Right lobe of liver (tissue), 6 donors: ENCODE measurements around the gene UNC93A. TPM values are rescaled to one million over a fixed set of nuclear protein-coding genes. Genes with fewer than 3 reads are reported as not detected.

Experiments
- ATAC-seq, 4 donors: fragments of 200-7000 bp; cut with Tn5 transposase; one replicate each; pipeline ENCODE4 v1.9.1; 2020; ENCODE audit warnings: mild to moderate bottlenecking in 4 of 4, moderate library complexity in 4 of 4
- DNase-seq, 3 donors: peaks; one replicate each; pipeline ENCODE4 v3.0.0-alpha.2; 2020
- H3K27ac ChIP-seq, 3 donors: fragments of 200-600 bp; one replicate each; pipeline ENCODE4 v1.8.0; 2022
- H3K27me3 ChIP-seq, 2 donors: fragments of 200-600 bp; one replicate each; pipeline ENCODE4 v1.8.0; 2022
- H3K36me3 ChIP-seq, 4 donors: fragments of 200-600 bp; sonication (generic) in 1 of 4; one replicate each; pipeline versions ENCODE4 v1.5.1 to v1.8.0; 2017 to 2022; ENCODE audit warnings: control low read depth in 1 of 4
- H3K4me1 ChIP-seq, 4 donors: fragments of 200-600 bp; sonication (generic) in 1 of 4; one replicate each; pipeline versions ENCODE4 v1.5.1 to v1.8.0; 2017 to 2022; ENCODE audit warnings: control low read depth in 1 of 4
- H3K4me3 ChIP-seq, 3 donors: fragments of 200-600 bp; one replicate each; pipeline ENCODE4 v1.8.0; 2022
- H3K9me3 ChIP-seq, 4 donors: fragments of 200-600 bp; sonication (generic) in 1 of 4; one replicate each; pipeline versions ENCODE4 v1.5.1 to v1.8.0; 2017 to 2022; ENCODE audit warnings: control low read depth in 1 of 4
- POLR2A ChIP-seq: fragments of 450-650 bp; IDR thresholded peaks from one replicate; pipeline ENCODE4 v1.6.1; 2017; ENCODE audit warnings: antibody characterized with exemption, mild to moderate bottlenecking
- WGBS: methylation state at CpG from one replicate; pipeline ENCODE4 v1.1.6; 2018; ENCODE audit warnings: low coverage, low lambda C conversion rate; ENCODE audit not compliant: insufficient coverage; ENCODE audit errors: missing lambda C conversion rate; 5-methylcytosine and 5-hydroxymethylcytosine counted together
- intact Hi-C, 2 donors: fragments of 100-400 bp; cut with DNase I; formaldehyde crosslinking; loops; one replicate each; pipeline versions ENCODE4 v1.11.2 to v1.14.1; 2022
- total RNA-seq, 6 experiments: library from RNA; depleted of rRNA in 2 of 6; stranded (reverse); fragments of >200 nt in 2 of 6; fragmentation: NEBNext Ultra II Directional in 3 of 6; extraction: Animal tissue kit (Norgen Biotek cat#: 25700) in 3 of 6; gene quantifications; one replicate each; pipeline versions ENCODE4 v1.1.0 to v1.2.4, GENCODE V29; 2016 to 2023
- TF ChIP-seq, protein P1 (sequence below), 4 donors: fragments of 200-600 bp in 3 of 4; fragments of 450-650 bp in 1 of 4; IDR thresholded peaks; one replicate each; pipeline versions ENCODE4 v1.5.1 to v1.8.0; 2016 to 2022; ENCODE audit warnings: antibody characterized with exemption in 4 of 4, mild to moderate bottlenecking in 2 of 4
- donor health status: DM: no; HTN: yes; CAD: no.
- donor health status: DM: no; HTN: no; CAD: no.
- donor health status: DM: no; HTN: no; CAD: no.
- donor health status: DM: no; HTN: yes; CAD: no.
- donor health status: DM: no; HTN: yes; CAD: no.

Gene UNC93A
- total RNA-seq, 6 experiments from 2014 or later: 1.4 to 15.8 (median 4.9) TPM

- peak overlapping the region in 1 of 3 donors; percentile 47 for H3K27ac ChIP-seq
- intact Hi-C loops: no loop called here
- TF ChIP-seq POLR2A: no peak
- TF ChIP-seq, protein P1, sequence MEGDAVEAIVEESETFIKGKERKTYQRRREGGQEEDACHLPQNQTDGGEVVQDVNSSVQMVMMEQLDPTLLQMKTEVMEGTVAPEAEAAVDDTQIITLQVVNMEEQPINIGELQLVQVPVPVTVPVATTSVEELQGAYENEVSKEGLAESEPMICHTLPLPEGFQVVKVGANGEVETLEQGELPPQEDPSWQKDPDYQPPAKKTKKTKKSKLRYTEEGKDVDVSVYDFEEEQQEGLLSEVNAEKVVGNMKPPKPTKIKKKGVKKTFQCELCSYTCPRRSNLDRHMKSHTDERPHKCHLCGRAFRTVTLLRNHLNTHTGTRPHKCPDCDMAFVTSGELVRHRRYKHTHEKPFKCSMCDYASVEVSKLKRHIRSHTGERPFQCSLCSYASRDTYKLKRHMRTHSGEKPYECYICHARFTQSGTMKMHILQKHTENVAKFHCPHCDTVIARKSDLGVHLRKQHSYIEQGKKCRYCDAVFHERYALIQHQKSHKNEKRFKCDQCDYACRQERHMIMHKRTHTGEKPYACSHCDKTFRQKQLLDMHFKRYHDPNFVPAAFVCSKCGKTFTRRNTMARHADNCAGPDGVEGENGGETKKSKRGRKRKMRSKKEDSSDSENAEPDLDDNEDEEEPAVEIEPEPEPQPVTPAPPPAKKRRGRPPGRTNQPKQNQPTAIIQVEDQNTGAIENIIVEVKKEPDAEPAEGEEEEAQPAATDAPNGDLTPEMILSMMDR (IDR thresholded peaks at IDR 0.05): no peak
- peaks cover 0 to 8% (median 0%) of the 10 kb centered on the region in 4 donors for H3K4me1 ChIP-seq
- no peaks in the 10 kb centered on the region for H3K36me3 ChIP-seq
- DNase-seq (peak in 2 of 3 donors; percentile 65 to 70), ATAC-seq (peak; percentile 82 to 93 (median 89))
- no peak overlapping the region for H3K4me3 ChIP-seq
- no peaks in the 10 kb centered on the region for H3K27me3 ChIP-seq
- H3K9me3 ChIP-seq: no peaks in the 10 kb centered on the region
- WGBS: 30% methylated on average over 9 of the region's 9 CpGs
Observed at GRCh38 chr6:167302074-167302473, 11.0 kb downstream of the UNC93A start.

- peaks cover 0 to 10% (median 0%) of the 10 kb centered on the region in 4 donors for H3K4me1 ChIP-seq
- no peak overlapping the region for H3K27ac ChIP-seq
- ATAC-seq (no peak), DNase-seq (no peak)
- no peaks in the 10 kb centered on the region for H3K36me3 ChIP-seq
- H3K4me3 ChIP-seq: no peak overlapping the region
- no peak for TF ChIP-seq POLR2A
- TF ChIP-seq, protein P1 (IDR thresholded peaks at IDR 0.05): no peak
- no peaks in the 10 kb centered on the region for H3K9me3 ChIP-seq
- intact Hi-C loops: no loop called here
- 75% methylated on average over 2 of the region's 13 CpGs for WGBS
- no peaks in the 10 kb centered on the region for H3K27me3 ChIP-seq
Observed at GRCh38 chr6:167302796-167303195, 11.7 kb downstream of the UNC93A start.

DNA sequence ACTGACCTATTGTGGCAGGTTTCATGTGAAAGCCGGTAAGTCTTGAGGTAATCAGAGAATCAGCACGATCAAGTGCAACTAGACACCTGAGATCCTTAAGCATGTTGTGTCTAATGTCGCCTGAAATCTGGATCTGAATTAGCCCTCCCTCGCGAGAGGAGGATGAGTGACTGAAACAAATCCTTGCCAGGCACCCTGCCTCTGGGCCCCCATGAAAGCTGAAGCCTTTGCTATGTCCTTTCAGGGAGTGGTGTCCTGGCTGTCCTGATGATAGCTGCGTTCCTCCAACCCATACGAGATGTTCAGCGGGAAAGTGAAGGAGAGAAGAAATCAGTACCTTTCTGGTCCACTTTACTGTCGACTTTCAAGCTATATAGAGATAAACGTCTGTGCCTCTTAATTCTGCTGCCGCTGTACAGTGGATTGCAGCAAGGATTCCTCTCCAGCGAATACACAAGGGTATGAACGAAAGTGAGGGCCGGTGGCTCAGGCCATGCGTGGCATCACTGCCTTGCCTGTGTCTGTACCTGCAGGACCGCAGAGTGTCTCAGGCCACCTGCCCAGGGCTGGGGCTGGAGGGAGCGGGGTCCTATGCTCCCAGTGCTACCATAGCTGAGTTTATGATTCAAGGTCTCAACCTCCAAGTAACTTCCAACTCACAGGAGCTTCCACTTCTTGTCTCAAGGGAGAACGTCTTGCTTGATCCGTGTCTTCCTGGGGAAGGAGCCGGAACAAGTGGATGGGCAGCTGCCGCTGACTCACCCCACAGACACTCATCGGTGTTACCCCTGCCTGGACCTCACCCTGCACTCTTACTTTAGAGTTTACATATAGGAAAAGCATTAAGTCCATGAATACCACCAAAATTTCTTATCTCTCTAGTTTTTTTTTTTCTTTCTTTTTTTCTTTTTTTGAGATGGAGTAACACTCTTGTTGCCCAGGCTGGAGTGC is 12.8 kb downstream of the UNC93A start:
- Histone ChIP-seq H3K4me3 (no peak overlapping the region), H3K27ac (no peak overlapping the region), H3K27me3 (no peaks in the 10 kb centered on the region), H3K36me3 (no peaks in the 10 kb centered on the region), H3K4me1 (peaks cover 0 to 20% (median 6%) of the 10 kb centered on the region in 4 donors), H3K9me3 (no peaks in the 10 kb centered on the region)
- no peak for ATAC-seq
- DNase-seq: no peak
- intact Hi-C loops: no loop called here
- WGBS: 92% methylated on average over 12 of the region's 22 CpGs
- TF ChIP-seq, protein P1 (IDR thresholded peaks at IDR 0.05): no peak
- no peak for TF ChIP-seq POLR2A

DNA sequence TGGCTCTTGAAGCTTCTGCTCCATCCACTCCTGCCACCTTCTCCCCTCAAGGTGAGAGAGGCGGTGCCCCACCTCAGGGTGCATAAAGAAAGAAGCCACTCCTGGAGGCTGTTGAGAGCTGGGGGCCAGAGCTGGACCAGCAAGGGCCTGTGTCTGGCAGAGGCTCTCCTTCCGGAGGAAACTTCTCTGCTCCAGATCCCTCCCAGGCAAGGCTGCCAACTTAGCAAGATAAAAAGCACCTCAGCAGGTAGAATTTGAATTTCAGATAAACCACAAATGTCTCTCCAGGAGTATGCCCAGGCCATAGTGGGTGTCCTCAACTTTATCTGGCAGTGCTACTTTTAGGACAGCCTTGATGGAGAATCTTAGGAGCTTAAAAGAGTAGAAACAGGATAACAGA is 13.8 kb downstream of the UNC93A start:
- no peaks in the 10 kb centered on the region for H3K36me3 ChIP-seq
- H3K4me3 ChIP-seq: no peak overlapping the region
- peaks cover 0 to 24% (median 7%) of the 10 kb centered on the region in 4 donors for H3K4me1 ChIP-seq
- no peaks in the 10 kb centered on the region for H3K9me3 ChIP-seq
- no peak overlapping the region for H3K27ac ChIP-seq
- ATAC-seq (no peak), DNase-seq (no peak)
- H3K27me3 ChIP-seq: no peaks in the 10 kb centered on the region
- intact Hi-C loops: no loop called here
- 100% methylated on average over 1 of the region's 2 CpGs for WGBS
- no peak for TF ChIP-seq POLR2A
- TF ChIP-seq, protein P1 (IDR thresholded peaks at IDR 0.05): no peak
